GM19193 (cell line): ENCODE data around the gene SLC12A8.

Experiments used
- POLR2A ChIP-seq: IDR thresholded peaks from 4 replicates; pipeline ENCODE4 v1.6.1; 2011; ENCODE audit not compliant: insufficient read depth, insufficient read length; ENCODE audit errors: extremely low read depth

The SLC12A8 gene

GRCh38 chr3:125212509-125213363 is at the start of gene SLC12A8:
Gene SLC12A8 (minus strand): TSS chr3:125212748. CDS start chr3:125211349, 1,399 bp downstream.
- no peak for TF ChIP-seq POLR2A

GRCh38 chr3:125262161-125262560 is 49.6 kb upstream of the SLC12A8 start:
- no peak for TF ChIP-seq POLR2A

- TF ChIP-seq POLR2A = no peak
These were observed 48.5 kb upstream of the SLC12A8 start for GRCh38 chr3:125261031-125261430.

- TF ChIP-seq POLR2A = no peak
These were observed 47.6 kb upstream of the SLC12A8 start for GRCh38 chr3:125260158-125260557.

GRCh38 chr3:125257536-125257935 is 45.0 kb upstream of the SLC12A8 start:
- TF ChIP-seq POLR2A = no peak

- TF ChIP-seq POLR2A = no peak
These were observed 44.1 kb upstream of the SLC12A8 start for GRCh38 chr3:125256675-125257074.

- no peak for TF ChIP-seq POLR2A
These were observed 38.4 kb upstream of the SLC12A8 start for GRCh38 chr3:125250973-125251372.

- TF ChIP-seq POLR2A = no peak
These were observed 33.7 kb upstream of the SLC12A8 start for GRCh38 chr3:125246237-125246636.

GRCh38 chr3:125245521-125245920 is 33.0 kb upstream of the SLC12A8 start:
- no peak for TF ChIP-seq POLR2A

- no peak for TF ChIP-seq POLR2A
These were observed 27.9 kb upstream of the SLC12A8 start for GRCh38 chr3:125240496-125240895.

GRCh38 chr3:125239266-125239665 is 26.7 kb upstream of the SLC12A8 start:
- TF ChIP-seq POLR2A = no peak

- TF ChIP-seq POLR2A = no peak
These were observed 26.2 kb upstream of the SLC12A8 start for GRCh38 chr3:125238759-125239158.

GRCh38 chr3:125236331-125236903 is 23.9 kb upstream of the SLC12A8 start:
- TF ChIP-seq POLR2A = no peak

GRCh38 chr3:125234831-125235230 is 22.3 kb upstream of the SLC12A8 start:
- no peak for TF ChIP-seq POLR2A

GRCh38 chr3:125232401-125232800 is 19.9 kb upstream of the SLC12A8 start:
- no peak for TF ChIP-seq POLR2A

GRCh38 chr3:125231895-125232294 is 19.3 kb upstream of the SLC12A8 start:
- no peak for TF ChIP-seq POLR2A

- TF ChIP-seq POLR2A = no peak
These were observed 17.2 kb upstream of the SLC12A8 start for GRCh38 chr3:125229707-125230106.

GRCh38 chr3:125229168-125229567 is 16.6 kb upstream of the SLC12A8 start:
- no peak for TF ChIP-seq POLR2A
